Measurements from ENCODE around the gene KNSTRN.

KNSTRN gene, protein sequence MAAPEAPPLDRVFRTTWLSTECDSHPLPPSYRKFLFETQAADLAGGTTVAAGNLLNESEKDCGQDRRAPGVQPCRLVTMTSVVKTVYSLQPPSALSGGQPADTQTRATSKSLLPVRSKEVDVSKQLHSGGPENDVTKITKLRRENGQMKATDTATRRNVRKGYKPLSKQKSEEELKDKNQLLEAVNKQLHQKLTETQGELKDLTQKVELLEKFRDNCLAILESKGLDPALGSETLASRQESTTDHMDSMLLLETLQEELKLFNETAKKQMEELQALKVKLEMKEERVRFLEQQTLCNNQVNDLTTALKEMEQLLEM

DNA sequence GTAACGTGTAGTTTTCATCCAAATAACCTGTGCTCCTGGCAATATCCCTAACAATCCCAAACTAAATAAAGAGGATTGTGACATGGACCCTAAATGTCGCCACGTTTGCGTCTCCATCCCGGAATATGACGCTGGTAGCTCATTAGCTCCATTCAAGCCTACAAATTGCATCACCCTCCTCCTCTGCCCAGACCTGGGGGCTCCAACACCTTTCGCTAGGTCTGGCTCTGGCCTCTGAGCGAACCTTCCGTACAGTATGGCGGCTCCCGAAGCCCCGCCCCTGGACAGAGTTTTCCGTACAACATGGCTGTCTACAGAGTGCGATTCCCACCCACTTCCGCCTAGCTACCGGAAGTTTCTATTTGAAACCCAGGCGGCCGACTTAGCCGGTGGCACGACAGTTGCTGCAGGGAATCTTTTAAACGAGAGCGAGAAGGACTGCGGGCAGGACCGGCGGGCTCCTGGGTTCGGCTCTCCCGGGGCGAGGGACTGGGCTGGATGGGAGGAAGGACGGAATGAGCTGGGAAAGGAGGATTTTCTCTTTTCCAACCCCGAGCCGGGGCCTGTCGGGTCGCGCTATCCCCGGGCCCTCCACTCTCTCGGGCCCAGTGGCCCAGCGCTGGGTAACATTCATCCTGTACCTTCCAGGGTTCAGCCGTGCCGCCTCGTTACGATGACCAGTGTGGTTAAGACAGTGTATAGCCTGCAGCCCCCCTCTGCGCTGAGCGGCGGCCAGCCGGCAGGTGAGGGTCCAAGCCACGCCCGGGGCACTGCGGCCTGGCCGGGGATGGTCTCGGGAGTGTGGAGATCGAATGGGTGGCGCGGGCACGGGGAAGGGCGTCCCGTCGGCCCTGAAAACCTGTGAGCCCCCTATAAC lies at the start of gene KNSTRN:
Gene KNSTRN, plus strand, starts transcription at position 142 of the 877 bp plus-strand sequence. Its CDS starts 115 bp downstream, at position 257.
- DNase-seq, result peak; percentile 74

DNA sequence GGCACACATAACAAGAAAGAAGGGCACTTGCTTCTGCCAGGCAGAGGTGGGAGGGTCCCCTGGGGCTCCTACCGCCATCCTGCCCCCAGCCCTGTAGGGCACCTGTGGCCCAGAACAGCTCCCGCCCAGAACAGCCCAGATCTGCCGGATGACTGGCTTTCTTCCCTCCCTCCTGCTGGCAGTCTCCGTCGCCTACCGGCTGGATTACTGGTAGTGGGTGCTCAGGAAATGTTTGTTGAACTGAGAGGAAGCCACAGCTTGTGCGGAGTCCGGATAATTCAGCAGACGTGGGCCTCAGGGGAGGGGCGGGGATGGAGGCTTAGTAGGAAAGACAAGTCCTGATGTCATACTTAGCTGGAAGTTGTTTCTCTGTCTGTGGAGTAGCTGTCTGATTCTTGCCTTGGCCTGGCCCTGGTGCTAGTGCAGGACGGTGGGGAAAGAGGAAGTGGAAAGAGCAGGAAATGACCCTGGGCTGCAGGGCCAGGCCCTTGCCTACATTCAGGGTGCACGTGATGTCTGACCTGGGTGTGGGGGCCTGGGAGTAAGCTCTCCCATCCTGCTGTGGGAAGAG lies 48.5 kb upstream of the KNSTRN start:
- no peak for DNase-seq

DNA sequence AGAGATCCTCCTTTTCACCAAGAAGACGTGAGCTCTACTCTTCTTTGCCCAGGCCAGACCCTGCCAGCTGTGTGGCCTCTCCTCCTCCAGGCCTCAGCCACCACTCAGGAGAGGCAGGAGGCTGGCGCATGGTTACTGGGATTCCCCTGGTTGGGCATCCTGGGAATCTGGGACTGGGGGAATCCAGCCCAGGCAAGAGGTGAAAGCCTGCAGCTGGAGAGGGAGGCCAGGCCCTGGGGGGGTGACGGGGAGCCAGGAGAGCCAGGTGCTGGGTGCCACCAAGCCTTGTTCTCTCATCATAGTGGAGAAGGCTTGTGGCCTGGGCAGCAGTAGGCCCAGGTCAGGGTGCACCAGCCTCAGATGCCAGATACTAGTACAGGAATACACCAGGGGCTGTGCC lies 48.0 kb upstream of the KNSTRN start:
- no peak for DNase-seq

DNA sequence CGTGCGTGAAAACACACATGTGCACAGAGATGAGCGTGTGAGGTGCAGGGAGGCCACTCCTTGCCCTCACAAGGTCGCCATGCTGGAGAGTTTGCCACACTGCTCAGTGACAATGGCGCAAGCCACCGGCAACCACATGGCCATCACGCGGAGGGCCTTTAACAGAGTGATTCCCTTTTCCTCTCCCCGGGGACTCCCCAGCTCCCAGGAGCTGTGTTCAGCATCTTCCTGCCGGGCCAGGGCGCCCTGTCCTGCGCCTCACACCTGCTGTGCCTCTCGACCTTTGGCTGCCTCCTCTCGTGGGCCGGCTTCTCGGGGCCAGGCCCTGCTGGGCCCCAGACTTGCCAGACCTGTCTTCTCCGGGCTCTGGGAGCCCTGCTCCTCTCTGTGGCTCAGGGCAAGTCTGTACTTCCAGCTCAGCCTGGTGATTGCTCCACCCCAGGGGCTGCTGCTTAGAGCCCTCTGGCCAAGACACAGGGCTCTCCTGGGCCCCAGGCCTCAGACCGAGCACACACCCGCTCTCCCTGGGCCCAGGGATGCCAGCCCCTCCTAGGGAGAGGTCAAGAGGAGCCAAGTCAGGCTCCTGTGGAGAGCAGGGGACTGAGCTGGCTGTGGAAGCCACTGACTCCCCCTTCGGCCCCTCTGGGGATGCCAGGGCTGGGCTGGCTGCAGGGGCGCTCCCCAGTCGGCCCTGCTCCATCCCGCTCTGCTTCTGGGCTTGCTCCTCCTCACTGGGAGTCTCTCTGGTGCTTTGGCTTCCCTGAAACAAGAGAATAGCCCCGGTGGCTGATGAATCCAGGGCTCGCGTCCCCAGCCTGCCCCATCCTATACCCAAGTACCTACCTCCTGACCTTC lies 47.4 kb upstream of the KNSTRN start:
- DNase-seq, result no peak

DNA sequence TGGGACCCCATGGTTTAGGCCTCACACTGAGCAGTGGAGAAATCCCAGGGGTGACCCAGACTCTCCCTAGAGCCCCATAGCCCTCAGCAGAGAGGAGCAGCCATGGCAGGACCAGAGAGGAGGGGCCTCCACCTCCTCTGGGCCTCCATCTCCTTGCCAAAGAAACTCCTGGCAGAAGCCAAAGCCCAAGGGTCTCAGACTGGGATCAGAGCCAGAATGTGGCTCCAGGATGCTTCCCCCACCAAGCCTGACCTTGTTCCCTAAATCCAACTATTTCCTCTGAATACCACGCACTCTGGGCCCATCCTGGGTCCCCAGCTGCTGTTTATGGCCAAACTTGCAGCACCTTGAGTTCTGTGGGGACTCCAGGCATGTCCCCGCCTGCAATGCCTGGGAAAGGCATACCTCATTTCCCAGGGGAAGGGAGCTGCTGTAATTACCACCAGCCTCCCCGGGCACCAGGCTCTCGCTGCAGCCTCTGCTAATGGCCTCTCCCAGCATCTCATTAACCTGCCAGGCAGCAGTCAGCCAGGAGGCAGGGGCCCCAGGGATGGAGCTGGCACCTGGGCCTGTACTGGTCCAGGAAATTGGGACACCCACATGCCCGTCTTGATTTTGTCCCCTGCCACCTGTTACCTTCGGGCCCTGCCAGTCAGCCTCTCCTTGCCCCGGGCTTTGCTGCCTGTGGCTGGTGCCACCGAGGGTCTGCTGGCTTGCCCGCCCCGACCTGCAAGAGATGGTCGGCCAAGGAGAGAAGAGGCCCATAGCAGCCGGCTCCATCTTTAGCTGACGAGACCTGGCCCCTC lies 46.4 kb upstream of the KNSTRN start:
- no peak for DNase-seq

DNA sequence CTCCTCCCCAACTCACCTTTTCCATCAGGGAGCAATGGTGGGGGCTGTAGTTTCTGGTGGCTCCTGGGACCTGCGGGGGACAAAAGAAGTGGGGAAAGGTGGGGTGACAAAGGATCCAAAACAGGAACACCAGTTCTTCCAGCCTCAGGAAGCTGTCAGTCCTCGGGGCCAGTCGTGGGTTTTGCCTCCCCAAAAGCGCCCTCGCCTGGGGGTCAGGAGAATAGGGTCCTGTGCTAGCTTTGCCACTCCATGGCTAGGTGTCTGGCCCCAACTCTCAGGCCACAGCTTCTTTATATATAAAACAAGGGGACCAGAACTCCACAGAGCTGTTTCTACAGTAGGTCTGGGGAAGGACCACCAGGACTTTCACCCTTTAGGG lies 45.8 kb upstream of the KNSTRN start:
- no peak for DNase-seq

DNA sequence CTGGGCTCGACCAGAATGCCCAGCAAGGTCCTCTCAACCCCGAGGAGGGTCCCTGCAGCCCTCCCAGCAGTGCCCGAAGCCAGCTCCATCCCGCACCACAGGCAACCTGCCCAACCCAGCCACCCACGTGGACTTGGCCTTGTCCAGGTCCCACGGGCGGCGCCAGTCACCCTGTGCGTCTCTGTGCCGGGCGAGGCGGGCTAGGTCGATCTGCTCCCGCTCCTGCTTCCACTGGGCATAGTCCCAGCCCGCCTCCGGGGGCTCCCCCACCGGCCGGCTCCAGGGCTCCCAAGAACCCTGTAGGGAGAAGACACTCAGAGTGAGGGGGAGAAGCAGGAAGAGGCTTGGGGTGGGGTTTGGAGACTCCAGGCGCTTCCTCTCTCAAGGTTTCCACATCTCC lies 44.9 kb upstream of the KNSTRN start:
- DNase-seq, result no peak

DNA sequence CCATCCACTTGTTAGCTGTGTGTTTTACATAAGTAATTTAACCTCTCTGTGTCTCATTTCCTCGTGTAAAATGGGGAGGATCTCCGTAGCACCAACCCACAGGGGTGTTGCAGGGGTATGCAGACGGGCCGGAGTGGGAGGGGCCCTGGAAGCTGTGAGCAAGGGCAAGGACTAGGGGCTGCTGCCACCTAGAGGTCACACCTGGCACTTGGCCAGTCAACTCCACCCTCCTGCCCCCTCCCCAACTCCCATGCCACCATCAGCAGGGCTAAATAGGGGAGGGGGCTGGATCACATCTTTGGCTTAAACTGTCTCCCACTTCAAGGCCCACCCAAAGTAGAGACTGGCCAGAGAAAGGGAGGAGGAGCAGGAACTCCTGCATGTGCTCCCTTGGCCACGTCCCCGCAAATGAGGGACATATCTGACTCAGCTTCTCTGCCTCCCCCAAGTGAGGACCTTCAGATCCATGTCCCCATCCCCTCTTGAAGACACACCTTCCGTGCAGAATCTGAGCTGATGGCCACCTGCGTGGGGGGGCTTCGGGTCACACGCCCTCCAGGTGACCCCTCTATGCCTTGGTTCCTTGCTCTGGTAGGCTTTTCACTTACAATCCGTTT lies 44.4 kb upstream of the KNSTRN start:
- peak; percentile 31 for DNase-seq

DNA sequence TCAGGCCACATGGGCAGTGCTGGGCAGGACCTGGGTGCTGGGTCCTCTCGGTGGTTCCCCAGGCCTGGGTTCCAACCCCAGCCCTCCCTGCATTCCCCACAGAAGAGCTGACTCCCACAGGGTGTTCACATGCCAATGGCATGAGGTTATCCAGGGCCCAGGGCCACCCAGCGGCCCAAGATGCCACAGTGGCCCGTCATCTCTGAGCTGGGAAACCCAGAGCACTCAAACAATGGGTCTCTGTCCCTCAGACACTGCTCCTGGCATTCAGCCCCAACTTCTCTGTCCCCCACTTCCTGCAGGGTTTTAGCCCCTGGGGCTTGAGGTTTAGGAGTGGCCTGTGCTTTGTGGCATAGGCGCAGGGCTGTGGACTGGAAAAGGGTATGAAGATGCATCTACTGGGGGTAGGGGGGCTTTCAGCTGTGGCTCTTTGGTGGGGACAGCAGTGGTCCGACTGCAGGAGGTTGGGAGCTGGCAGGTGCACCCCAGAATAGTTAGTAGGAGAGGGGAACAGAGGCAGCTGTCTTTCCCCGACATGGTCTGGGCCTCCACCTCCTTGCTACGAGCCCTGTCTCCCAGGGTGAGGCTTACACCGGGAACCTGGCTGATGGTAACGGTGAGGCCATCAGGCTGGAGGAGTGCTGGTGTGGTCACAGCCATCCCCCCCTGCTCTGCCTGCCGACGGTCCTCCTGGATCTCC lies 43.5 kb upstream of the KNSTRN start:
- DNase-seq, result peak; percentile 77

DNA sequence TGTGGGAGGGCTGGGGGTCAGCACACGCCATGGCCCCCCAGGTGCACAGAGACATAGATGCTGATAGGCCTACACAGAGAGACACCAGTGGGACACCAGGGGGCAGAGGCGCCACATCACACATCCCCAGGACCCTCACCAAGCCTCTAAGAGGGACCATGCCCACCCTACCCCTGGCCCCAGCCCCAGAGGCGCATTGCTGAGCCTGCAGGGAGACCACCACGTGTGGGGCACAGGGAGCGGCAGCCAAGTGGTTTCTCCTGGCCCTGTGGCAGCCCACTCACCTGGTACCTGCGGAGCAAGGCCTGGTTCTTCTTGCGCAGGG lies 42.9 kb upstream of the KNSTRN start:
- no peak for DNase-seq

DNA sequence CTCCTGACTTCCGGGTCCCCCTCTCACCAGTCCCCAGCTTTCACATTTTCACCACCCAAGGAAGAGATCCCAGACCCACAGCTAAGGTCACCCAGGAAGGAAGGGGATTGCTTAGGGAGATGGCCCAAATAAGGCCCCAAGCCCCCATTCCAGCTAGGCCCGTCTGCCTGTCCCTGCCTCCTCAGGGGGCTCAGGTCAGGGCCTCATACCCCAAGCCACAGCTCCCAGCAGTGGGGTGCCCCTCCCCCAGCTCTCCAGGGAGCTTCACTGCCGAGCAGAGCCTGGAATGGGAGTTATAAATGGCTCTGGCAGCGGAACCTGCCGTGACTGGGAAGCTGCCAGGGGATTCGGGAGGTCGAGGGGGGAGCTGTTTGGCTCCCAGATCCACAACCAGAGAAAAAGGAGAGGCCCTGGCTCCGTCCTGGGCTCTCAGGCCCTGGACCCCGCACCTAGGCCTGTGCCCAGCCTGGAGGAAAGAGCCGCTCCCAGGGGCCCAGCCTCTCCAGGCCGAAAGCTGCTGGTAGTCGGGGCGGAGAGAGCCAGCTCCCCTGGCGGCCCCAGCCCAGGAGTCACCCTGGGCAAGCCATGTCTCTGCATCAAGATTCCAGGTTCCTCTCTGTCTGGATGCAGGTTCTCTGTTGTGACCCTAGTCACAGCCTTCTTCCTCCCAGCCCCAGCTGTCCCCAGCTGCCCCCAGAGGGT lies 42.3 kb upstream of the KNSTRN start:
- DNase-seq, result peak; percentile 38

DNA sequence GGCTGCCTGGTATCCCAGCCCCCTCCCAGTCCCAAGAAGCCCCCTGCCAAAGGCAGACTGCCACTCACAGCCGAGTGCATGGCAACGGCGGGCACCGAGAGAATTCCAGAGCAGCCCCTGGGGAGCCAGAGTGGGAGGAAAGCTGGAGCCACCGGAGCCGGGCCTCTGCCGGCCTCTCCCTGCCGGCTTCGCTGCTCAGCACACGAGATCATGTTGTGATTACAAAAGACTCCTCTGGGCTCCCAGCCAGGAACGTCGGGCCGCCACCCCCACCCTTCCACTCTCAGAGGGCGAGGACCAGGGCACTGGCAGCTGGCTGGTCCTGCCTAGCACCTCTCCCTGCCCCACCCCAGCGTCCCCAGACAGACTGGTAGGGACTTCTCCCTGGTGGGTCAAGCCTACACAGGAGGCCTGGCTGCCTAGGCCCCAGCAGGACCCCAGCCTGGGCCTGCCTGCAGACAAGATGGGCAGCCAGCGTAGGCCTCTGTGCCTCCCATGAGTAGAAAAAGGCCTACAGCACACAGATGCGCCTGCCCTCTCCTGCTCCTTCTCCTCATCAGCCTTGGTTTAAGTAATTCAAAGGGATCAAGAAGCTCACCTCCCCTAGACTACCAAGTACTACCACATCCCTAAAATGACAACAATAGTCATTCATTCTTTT lies 41.7 kb upstream of the KNSTRN start, which contains the start of gene CCDC9B:
Gene CCDC9B, minus strand, starts transcription at position 200 of the 661 bp plus-strand sequence. Its CDS starts 120 bp downstream, at position 80.
- peak; percentile 72 for DNase-seq

DNA sequence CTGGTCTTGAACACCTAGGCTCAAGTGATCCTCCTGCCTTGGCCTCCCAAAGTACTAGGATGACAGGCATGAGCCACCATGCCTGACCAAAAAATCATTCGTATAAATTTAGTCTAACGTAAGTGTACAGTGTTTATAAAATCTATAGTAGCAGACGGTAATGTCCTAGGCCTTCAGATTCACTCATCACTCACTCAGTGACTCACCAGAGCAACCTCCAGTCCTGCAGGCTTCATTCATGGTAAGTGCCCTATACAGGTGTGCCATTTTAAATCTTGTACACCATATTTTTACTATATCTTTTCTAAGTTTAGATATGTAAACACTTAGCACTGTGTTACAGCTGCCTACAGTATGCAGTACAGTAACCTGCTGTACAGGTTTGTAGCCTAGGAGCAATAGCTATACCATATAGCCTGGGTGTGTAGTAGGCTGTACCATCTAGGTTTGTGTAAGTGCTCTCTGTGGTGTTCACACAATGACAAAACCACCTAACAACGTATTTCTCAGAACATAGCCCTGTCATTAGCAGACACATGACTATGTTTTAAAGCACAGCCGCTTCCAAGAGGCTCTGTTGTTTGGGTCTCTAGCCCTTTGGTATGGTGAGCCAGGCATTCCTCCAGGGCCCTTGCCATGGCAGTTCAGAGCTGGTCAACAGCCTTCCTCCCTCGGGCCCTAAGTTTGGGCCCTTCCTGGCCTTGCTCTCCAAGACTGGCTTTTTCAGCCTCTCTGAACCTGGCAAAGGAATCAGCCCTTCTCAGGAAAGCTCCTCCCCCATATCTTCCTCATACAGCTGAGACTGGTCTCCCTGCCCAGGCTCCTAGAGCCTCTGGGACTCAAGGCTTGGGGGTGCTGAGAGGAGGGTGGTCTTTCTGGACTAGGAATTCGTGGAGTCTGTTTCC lies 39.9 kb upstream of the KNSTRN start:
- DNase-seq, result no peak

DNA sequence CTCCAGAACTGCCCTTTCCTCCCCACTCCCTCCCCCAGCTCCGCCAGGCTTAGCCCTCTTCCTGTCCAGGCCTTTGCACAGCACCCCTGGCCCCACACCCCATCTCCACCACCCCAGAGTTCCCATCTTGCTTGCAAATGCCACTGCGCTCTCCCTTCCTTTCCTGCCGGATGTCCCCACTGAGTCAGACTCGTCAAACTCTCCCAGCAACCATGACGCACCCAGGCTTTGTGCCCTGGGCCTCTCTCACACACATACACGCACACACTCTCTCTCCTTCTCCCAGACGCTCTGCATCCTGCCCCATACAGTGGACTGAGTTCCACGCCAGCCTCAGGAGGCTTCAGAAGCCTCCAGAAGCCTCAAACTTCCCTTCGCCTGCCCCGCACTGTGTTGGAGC lies 39.0 kb upstream of the KNSTRN start:
- peak; percentile 70 for DNase-seq

DNA sequence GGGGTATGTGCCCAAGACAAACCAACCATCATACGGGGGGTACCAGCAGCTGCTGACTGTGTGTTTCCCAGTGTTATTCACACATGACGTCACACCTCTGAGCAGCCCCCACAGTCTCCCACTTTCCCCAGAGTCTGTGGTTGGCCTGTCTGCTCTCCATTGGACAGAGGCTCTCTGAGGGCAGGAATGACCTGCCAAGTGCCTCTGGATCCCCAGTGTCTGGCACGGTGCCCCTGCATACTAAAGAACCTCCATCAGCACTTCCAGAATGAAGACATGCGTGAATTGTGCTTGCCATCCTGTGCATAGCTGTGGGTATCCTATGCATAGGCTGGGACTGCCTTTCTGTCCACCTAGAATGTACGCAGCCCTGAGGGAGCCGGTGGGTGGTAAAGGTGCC lies 38.3 kb upstream of the KNSTRN start:
- DNase-seq, result no peak

DNA sequence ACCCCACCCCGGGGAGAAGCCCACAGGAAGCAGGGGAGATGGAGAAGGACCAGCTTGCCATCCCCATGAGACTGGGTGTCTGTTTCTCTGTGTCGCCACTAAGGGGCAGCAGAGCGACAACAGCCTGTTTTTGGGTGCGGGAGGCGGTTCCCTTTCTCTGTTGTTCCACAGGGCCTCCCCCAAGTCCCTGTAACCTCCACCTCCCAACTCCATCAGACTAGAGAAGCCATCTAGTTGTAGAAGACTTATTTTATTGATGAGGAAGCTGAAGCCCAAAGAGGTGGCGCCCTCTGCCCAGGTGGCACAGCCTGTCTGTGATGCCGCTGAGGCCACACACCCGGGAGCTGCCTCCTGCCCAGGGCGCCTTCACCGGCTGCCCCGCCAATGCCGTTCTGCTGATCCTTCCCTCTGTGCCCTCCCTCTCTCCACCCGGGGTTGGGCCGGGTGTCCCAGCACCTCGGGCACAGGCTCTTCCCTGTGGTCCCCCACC lies 37.8 kb upstream of the KNSTRN start:
- no peak for DNase-seq

DNA sequence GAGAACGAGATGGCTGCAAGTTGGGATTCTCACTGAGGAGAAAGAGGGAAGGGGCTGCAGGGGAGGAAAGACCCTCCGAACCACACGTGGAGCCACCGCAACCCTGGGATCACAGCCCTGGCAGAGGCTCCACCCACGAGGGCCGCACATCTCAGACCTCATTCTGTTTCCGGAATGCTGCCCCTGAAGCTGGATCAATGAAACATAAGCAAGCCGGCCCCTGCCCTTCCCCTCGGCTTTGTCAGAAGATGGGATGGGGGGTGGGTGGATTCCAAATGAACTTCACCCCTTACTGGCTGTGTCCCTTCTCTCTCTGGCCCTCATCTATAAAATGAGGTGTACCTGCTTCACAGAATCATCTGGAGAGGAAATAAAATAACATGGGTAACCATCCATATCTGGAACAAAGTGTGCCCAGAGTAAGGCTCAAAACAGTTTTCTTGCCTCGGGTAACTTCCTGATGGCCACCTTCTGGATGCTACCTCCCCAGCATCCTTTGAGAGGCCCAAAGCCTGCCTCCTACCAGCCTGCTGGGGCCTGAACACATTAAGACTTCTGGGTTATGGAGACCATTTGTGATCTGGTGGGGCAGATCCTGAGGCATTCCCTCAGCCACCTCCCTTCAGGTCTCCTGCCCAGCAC lies 37.2 kb upstream of the KNSTRN start:
- no peak for DNase-seq

Measured in T1000 (cell line).